GM12873 (cell line): ENCODE results near the gene SEMA6A.

ENCODE experiments used
- TF ChIP-seq, protein P1 (sequence below): IDR thresholded peaks from 2 replicates; pipeline ENCODE4 v1.5.1; 2012; ENCODE audit warnings: low read depth, mild to moderate bottlenecking, moderate library complexity, low read length, control low read depth; ENCODE audit not compliant: insufficient read depth; ENCODE audit errors: missing control alignments

Gene SEMA6A

DNA sequence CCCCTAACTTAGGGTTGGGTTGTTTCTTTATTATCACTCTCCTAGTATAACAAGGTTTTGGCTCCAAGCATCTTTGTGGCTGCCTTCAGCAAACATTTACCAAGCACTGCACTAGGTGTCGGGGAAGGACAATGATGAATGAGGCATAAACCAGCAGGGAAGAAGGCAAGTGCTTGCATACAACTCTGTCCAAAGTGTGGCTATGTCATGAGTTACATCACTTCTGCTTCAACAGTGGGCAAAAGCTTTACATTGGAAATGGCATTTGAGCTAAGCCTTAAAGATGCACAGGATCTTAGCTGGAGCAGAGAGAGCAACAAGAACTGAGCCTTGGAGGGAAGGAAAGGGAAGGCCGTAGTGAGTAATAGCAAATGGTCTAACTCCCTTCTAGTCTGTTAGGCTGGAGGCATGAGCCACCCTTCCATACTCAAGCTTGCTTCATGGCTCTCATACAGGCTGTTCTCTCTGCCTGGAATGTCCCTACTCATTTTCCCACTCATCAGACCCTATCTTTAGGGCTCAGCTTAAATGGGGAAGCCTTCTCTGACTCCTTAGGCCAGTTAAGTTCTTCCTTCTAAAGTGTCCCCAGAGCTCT is 121.8 kb downstream of the SEMA6A start:
- TF ChIP-seq, protein P1, sequence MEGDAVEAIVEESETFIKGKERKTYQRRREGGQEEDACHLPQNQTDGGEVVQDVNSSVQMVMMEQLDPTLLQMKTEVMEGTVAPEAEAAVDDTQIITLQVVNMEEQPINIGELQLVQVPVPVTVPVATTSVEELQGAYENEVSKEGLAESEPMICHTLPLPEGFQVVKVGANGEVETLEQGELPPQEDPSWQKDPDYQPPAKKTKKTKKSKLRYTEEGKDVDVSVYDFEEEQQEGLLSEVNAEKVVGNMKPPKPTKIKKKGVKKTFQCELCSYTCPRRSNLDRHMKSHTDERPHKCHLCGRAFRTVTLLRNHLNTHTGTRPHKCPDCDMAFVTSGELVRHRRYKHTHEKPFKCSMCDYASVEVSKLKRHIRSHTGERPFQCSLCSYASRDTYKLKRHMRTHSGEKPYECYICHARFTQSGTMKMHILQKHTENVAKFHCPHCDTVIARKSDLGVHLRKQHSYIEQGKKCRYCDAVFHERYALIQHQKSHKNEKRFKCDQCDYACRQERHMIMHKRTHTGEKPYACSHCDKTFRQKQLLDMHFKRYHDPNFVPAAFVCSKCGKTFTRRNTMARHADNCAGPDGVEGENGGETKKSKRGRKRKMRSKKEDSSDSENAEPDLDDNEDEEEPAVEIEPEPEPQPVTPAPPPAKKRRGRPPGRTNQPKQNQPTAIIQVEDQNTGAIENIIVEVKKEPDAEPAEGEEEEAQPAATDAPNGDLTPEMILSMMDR = no peak

DNA sequence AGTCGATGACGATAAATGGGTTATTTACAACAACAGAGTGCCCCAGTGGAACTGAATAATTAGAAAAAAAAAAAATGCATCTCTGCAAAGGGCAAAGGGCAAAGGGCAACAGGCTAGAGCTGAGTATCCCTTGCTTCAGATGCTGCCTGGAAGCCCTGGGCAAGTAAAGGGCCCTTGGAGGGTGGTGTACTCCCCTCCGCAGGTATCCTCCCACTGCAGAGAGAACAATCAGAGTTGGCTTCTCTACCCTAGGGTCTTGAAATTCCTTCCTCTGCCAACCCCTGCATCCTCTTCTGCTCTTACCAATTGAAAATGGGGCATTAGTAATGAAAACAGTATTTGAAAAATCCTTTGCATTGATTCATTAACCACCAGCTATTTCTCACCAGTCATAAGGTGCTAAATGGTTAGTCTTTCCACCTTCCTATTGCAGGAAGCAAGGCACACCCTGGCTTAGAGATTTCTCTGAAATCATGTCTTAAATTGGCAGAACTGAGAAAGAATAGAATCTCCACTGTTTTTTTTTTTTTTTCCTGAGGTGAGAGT is 122.6 kb downstream of the SEMA6A start:
- TF ChIP-seq, protein P1 = no peak

DNA sequence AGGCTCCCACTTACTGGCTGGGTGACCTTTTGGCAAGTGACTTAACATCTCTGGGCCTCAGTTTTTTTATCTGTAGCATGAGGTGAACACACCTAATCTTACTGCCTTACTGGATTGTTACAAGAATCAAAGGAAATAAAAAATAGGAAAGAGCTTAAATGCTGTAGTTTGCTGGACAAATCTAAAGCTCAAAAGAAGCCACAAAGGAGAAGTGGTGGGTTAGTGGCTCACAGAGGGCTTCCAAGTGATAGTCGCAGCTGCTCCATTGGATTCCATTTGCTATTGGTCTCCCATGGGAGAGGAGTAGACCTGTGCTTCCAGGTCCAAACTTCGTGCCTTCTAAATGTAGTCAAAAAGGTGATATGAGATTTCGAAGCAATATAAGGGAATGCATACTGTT is 123.6 kb downstream of the SEMA6A start:
- TF ChIP-seq, protein P1 = no peak

DNA sequence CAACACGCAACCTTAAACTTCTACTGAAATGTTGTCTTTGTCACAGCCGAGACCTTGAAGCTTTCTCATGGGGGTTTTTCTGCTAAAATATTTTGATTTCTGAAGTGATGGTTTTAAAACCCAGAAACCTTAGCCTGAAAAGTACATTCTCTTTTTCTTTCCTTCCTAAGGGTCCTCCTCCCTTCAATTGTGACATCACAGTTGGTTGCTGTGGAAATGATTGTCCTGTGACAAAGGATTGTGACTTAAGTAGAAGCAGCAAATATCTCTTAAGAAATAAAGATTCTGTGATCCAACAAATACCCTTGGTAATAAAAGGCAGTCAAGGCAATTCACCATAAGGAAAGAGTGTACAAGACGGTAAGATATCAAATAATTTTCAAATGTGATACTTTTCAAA is 125.2 kb downstream of the SEMA6A start:
- TF ChIP-seq, protein P1 = no peak

DNA sequence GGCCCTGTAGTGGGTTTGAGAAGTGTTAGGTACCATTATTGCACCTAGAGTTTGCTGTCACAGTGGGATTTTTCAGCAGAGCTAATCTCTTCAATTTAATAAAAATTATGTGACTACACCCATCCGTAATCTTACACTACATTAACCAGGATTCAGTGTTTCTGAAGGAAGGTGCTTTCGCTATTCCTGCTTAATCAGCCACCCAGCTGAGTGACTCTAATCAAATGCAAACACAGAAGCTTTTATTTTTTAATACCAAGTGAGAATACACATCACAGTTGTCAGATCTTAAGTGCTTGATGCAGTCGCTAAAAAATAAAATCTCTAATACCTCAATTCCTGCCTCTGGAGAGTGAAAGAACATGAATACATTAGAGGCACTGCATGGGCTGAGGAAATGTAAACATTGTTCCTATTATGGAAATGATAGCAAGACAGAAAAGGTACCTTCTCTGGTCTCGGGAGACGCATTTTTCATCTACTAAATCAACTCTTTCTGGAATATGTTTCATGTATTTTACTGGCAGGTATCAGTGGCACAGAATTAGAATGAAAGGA is 125.7 kb downstream of the SEMA6A start:
- TF ChIP-seq, protein P1 = no peak

DNA sequence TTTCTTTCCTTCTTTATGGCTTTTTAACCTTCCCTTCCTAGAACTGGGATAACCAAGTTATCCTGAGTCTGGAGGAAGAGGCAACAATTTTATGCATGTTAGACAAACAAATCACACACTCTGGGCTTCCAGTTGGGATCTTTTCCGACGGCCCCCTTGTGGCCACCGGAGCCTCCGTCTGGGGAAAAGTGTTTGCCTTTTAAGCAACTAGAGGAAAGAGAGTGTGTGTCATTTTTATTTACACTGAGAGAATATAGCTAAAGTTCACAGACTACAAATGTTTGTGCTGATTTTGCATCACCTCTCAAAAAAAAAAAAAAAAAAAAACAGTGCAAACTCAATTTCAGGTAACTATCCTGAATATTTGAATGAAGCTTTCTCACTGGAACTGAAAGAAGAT is 126.2 kb downstream of the SEMA6A start:
- TF ChIP-seq, protein P1 = no peak

DNA sequence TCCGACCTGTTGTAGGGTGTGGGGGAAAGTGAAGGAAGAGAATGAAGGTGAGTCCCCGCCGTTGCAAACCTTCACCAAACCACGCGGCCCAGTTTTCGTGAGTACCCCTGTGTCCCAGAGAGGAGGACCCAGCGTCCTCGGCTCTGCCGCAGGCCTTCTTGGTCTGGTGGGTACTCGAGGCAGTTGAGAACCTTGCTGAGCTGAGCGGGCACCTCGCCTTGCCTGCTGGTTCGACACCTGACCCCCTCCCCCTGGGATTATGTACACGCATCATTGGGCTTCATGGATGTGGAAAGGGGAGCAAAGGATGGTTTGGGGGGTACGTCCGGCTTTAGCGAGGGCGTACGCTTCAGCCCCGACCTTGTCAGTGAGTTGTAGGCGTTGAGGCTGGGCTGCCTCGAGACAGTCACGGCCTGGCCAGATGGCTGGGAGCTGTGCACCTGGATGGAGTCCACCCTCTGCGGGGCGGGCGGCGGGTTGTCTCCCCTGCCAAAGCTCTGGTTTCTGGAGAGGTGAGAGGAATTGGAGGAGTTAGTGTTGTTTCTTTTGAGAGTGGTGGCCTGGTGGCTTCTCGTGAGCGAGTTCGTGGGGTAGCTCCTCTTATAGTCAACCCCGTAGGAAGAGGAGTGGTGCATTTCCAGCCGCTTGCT is 128.1 kb downstream of the SEMA6A start:
- TF ChIP-seq, protein P1 = no peak
